Measurements from ENCODE around the gene TRPV6. TPM values are rescaled to one million over a fixed set of nuclear protein-coding genes. Genes with fewer than 3 reads are reported as not detected.

Gene TRPV6
- total RNA-seq (ENCODE audit: low replicate concordance), result not detected in 2 replicates

DNA sequence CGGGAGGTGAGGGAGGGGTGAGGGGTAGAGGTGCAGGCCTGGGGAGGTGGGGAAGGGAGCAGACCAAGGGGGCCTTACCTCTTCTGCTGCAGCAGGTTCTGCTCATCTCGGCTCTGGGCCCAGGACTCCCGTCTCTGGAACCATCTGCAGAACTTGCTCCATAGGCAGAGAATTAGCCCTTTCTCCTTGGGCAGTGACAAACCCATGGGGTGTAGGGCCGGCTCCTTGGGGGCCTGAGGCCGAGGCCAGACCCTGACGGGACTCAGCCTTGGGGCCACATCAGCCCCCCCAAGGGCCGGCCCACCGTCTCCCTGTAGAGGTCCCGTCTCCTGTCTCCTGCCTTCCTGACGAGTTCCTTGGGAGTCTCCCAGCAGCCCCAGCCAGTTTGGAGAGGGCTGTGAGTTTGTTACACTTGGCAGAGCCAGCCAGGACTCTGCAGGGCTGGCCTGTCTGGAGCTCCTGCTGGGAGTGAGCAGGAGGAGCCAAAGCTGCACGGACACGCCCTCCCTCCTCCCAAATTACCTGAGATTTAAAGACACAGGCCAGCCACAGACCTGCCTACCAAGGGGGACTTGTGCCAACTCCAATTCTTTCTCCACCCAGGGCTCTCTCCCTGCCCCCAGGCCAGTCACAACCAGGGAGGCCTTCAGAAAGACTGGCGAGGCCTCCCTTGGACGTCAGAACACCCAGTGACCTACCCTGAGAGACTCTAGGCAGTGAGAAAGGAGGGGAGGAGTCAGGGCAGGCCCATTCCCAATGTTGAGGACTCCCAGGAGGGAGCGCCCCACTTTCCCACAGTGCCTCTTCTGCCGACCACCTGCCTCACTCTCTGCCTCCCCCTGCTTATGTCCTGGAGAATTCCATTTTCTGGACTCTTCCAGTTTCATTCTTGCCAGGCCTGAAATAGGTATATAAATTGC, at the start of gene TRPV6:
Gene TRPV6, minus strand, starts transcription at position 435 of the 920 bp plus-strand sequence.
- no peaks in the 10 kb centered on the region for H3K36me3 Mint-ChIP-seq
- TF ChIP-seq EZH2phosphoT487 (IDR thresholded peaks at IDR 0.05) (no peak), EZH2 (IDR thresholded peaks at IDR 0.05) (no peak)
- TF ChIP-seq, protein P1, sequence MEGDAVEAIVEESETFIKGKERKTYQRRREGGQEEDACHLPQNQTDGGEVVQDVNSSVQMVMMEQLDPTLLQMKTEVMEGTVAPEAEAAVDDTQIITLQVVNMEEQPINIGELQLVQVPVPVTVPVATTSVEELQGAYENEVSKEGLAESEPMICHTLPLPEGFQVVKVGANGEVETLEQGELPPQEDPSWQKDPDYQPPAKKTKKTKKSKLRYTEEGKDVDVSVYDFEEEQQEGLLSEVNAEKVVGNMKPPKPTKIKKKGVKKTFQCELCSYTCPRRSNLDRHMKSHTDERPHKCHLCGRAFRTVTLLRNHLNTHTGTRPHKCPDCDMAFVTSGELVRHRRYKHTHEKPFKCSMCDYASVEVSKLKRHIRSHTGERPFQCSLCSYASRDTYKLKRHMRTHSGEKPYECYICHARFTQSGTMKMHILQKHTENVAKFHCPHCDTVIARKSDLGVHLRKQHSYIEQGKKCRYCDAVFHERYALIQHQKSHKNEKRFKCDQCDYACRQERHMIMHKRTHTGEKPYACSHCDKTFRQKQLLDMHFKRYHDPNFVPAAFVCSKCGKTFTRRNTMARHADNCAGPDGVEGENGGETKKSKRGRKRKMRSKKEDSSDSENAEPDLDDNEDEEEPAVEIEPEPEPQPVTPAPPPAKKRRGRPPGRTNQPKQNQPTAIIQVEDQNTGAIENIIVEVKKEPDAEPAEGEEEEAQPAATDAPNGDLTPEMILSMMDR (IDR thresholded peaks at IDR 0.05), result no peak
- peaks cover 9% of the 10 kb centered on the region for H3K4me1 Mint-ChIP-seq
- Histone ChIP-seq H2AFZ (replicated peaks) (peak within 1 kb of the TSS; percentile 34), H3K4me3 (no peak within 1 kb of the TSS), H3K27ac (no peak within 1 kb of the TSS), H3K27me3 (no peaks in the 10 kb centered on the region), H4K20me1 (ENCODE audit: low read depth) (no peaks in the 10 kb centered on the region), H3K9ac (no peak within 1 kb of the TSS), H3K79me2 (ENCODE audit: low read depth) (no peaks in the 10 kb centered on the region), H3K9me3 (ENCODE audit: low read depth) (no peaks in the 10 kb centered on the region), H3K4me2 (no peak within 1 kb of the TSS), H3K4me1 (no peaks in the 10 kb centered on the region), H3F3A (ENCODE audit: low read depth) (no peaks in the 10 kb centered on the region), H3K36me3 (no peaks in the 10 kb centered on the region)
- peak; percentile 13 for DNase-seq (ENCODE audit: low spot score)
- H3K9me3 Mint-ChIP-seq, result no peaks in the 10 kb centered on the region
- H3K27ac Mint-ChIP-seq, result no peak within 1 kb of the TSS
- H3K4me3 Mint-ChIP-seq, result no peak within 1 kb of the TSS
- peaks cover 9% of the 10 kb centered on the region for H3K27me3 Mint-ChIP-seq (ENCODE audit: insufficient read depth, low read depth)

DNA sequence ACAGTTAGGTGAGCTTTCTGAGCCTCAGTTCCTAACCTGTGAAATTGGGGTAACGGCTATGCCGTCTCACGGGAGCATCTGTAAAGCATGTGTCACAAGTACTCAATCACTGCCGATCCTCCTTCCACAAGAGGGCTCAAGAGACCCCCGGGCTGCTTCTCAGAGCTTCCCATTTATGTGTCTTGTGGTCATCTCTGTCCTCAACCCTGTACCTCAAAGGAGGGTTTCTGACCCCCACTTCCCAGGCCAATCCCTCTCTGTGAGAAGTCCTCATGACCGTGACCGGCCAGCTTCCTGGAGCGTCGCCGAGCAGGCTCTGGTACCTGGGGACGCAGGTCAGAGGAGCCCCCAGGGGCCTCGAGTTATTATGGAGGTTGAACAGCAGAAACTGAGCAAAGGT, 48.5 kb upstream of the TRPV6 start:
- Mint-ChIP-seq H3K4me3 (no peak overlapping the region), H3K4me1 (peaks cover 3% of the 10 kb centered on the region), H3K27me3 (ENCODE audit: insufficient read depth, low read depth) (peaks cover 4% of the 10 kb centered on the region), H3K36me3 (no peaks in the 10 kb centered on the region), H3K9me3 (peaks cover 3% of the 10 kb centered on the region), H3K27ac (no peak overlapping the region)
- no peaks in the 10 kb centered on the region for H3F3A ChIP-seq (ENCODE audit: low read depth)
- TF ChIP-seq EZH2 (IDR thresholded peaks at IDR 0.05), result no peak
- TF ChIP-seq, protein P1 (IDR thresholded peaks at IDR 0.05), result no peak
- no peak for TF ChIP-seq EZH2phosphoT487 (IDR thresholded peaks at IDR 0.05)
- H2AFZ ChIP-seq (replicated peaks), result no peak overlapping the region
- H3K27me3 ChIP-seq, result no peaks in the 10 kb centered on the region
- H3K9me3 ChIP-seq (ENCODE audit: low read depth), result no peaks in the 10 kb centered on the region
- H3K79me2 ChIP-seq (ENCODE audit: low read depth), result no peaks in the 10 kb centered on the region
- H3K27ac ChIP-seq, result no peak overlapping the region
- no peak overlapping the region for H3K4me3 ChIP-seq
- no peaks in the 10 kb centered on the region for H3K36me3 ChIP-seq
- H3K4me2 ChIP-seq, result no peak overlapping the region
- no peaks in the 10 kb centered on the region for H3K4me1 ChIP-seq
- H4K20me1 ChIP-seq (ENCODE audit: low read depth), result no peaks in the 10 kb centered on the region
- H3K9ac ChIP-seq, result no peak overlapping the region
- DNase-seq (ENCODE audit: low spot score), result no peak

- no peaks in the 10 kb centered on the region for H3K79me2 ChIP-seq (ENCODE audit: low read depth)
- H3K27ac ChIP-seq, result no peak within 1 kb of the TSS
- no peak within 1 kb of the TSS for H3K4me2 ChIP-seq
- no peaks in the 10 kb centered on the region for H3F3A ChIP-seq (ENCODE audit: low read depth)
- H3K27me3 ChIP-seq, result no peaks in the 10 kb centered on the region
- no peaks in the 10 kb centered on the region for H3K36me3 ChIP-seq
- H3K36me3 Mint-ChIP-seq, result no peaks in the 10 kb centered on the region
- H3K4me3 Mint-ChIP-seq, result no peak within 1 kb of the TSS
- H3K9ac ChIP-seq, result no peak within 1 kb of the TSS
- H4K20me1 ChIP-seq (ENCODE audit: low read depth), result no peaks in the 10 kb centered on the region
- H3K9me3 Mint-ChIP-seq, result peaks cover 3% of the 10 kb centered on the region
- H3K4me1 Mint-ChIP-seq, result peaks cover 3% of the 10 kb centered on the region
- H3K27ac Mint-ChIP-seq, result no peak within 1 kb of the TSS
- H3K27me3 Mint-ChIP-seq (ENCODE audit: insufficient read depth, low read depth), result peaks cover 4% of the 10 kb centered on the region
- H3K9me3 ChIP-seq (ENCODE audit: low read depth), result no peaks in the 10 kb centered on the region
- H3K4me1 ChIP-seq, result no peaks in the 10 kb centered on the region
- H2AFZ ChIP-seq (replicated peaks), result no peak within 1 kb of the TSS
- no peak within 1 kb of the TSS for H3K4me3 ChIP-seq
- TF ChIP-seq EZH2 (IDR thresholded peaks at IDR 0.05) (no peak), EZH2phosphoT487 (IDR thresholded peaks at IDR 0.05) (no peak)
- TF ChIP-seq, protein P1 (IDR thresholded peaks at IDR 0.05), result no peak
- DNase-seq (ENCODE audit: low spot score), result no peak
Measured at GRCh38 chr7:142933624-142934023, 48.1 kb upstream of the TRPV6 start, which contains the start of gene TRPV5. TSS of gene TRPV5 (minus strand) at chr7:142933746. CDS start at chr7:142933459, 287 bp downstream.
